ENCODE data around the gene CHTF18. TPM values are rescaled to one million over a fixed set of nuclear protein-coding genes. Genes with fewer than 3 reads are reported as not detected.

The CHTF18 gene
- total RNA-seq, 1 experiment from 2014 or later = 120 TPM

GRCh38 chr16:838741-839140, 50.3 kb downstream of the CHTF18 start:
- no peak overlapping the region for H3K18ac ChIP-seq (ENCODE audit: insufficient read length, low read depth, low read length)
- no peak overlapping the region for H2BK12ac ChIP-seq (ENCODE audit: insufficient read length, low read depth, low read length)
- H3K23me2 ChIP-seq (ENCODE audit: insufficient read length, low read depth, low read length, poor library complexity, severe bottlenecking) = no peaks in the 10 kb centered on the region
- H3K4ac ChIP-seq (ENCODE audit: low read depth, low read length) = no peak overlapping the region
- Mint-ChIP-seq H3K36me3 (ENCODE audit: insufficient read depth in 1 of 3, low read depth in 3 of 3) (peaks cover 0 to 13% (median 4%) of the 10 kb centered on the region in 3 experiments; a peak in 5 of 7 replicates), H3K4me3 (no peak overlapping the region; a peak in 1 of 5 replicates), H3K27ac (no peak overlapping the region; a peak in 1 of 7 replicates), H3K27me3 (ENCODE audit: low read depth) (peaks cover 26% of the 10 kb centered on the region), H3K4me1 (peaks cover 2 to 3% of the 10 kb centered on the region in 2 experiments; a peak in 2 of 4 replicates), H3K9me3 (peaks cover 23 to 24% of the 10 kb centered on the region in 2 experiments)
- H2AK5ac ChIP-seq (ENCODE audit: insufficient read length, low read length) = no peak overlapping the region
- H2BK5ac ChIP-seq (ENCODE audit: insufficient read length, low read length) = no peak overlapping the region
- H4K8ac ChIP-seq (replicated peaks; ENCODE audit: insufficient read length, low read depth, low read length) = no peak overlapping the region
- no peak overlapping the region for H2BK120ac ChIP-seq (ENCODE audit: low read depth, low read length, poor library complexity, severe bottlenecking)
- no peak overlapping the region for H3K56ac ChIP-seq (ENCODE audit: insufficient read length, low read depth, low read length)
- H3K4me2 ChIP-seq (ENCODE audit: insufficient read depth, insufficient read length, low read length) = no peak overlapping the region
- no peak overlapping the region for H3K23ac ChIP-seq (ENCODE audit: insufficient read length, low read depth, low read length)
- H3T11ph ChIP-seq (ENCODE audit: low read length) = no peak overlapping the region
- H2AFZ ChIP-seq (ENCODE audit: low read length) = no peak overlapping the region
- H3K9ac ChIP-seq (ENCODE audit: extremely low read depth, insufficient read length, low read length) = no peak overlapping the region
- no peak overlapping the region for H2BK15ac ChIP-seq (ENCODE audit: low read depth, low read length)
- no peaks in the 10 kb centered on the region for H4K20me1 ChIP-seq (ENCODE audit: control insufficient read depth, insufficient read depth, insufficient read length)
- H3K79me1 ChIP-seq (ENCODE audit: insufficient read depth, low read depth, low read length, poor library complexity, severe bottlenecking) = no peaks in the 10 kb centered on the region
- no peaks in the 10 kb centered on the region for H3K9me3 ChIP-seq (ENCODE audit: control insufficient read depth, low read depth, low read length)
- no peaks in the 10 kb centered on the region for H3K79me2 ChIP-seq (ENCODE audit: insufficient read depth, low read length)
- no peak overlapping the region for H4K5ac ChIP-seq (ENCODE audit: insufficient read length, low read depth, low read length)
- WGBS (ENCODE audit: extremely low coverage, insufficient read length, low lambda C conversion rate) = no CpG with 5 or more reads among the region's 14 CpGs
- no peak for DNase-seq
- H4K91ac ChIP-seq (ENCODE audit: insufficient read length, low read depth, low read length) = no peak overlapping the region
- no peaks in the 10 kb centered on the region for H3K27me3 ChIP-seq (ENCODE audit: insufficient read depth, low read length)
- no peak overlapping the region for H3K27ac ChIP-seq (ENCODE audit: insufficient read length, low read depth, low read length)
- H3K4me1 ChIP-seq (ENCODE audit: insufficient read depth, low read length) = no peaks in the 10 kb centered on the region
- no peak overlapping the region for H2BK20ac ChIP-seq (ENCODE audit: low read depth, low read length, poor library complexity, severe bottlenecking)
- no peak overlapping the region for H3K14ac ChIP-seq (ENCODE audit: insufficient read depth, low read length)
- no peak for TF ChIP-seq CTCF (conservative IDR thresholded peaks at IDR 0.05)
